Epithelial cell of proximal tubule (primary cell): ENCODE results near the gene FAS. TPM values are rescaled to one million over a fixed set of nuclear protein-coding genes. Genes with fewer than 3 reads are reported as not detected.

Experiments used
- DNase-seq: peaks from one replicate; pipeline ENCODE4 v3.0.0-alpha.2; 2011; ENCODE audit warnings: low read depth
- H3K4me3 ChIP-seq: 2 replicates; pipeline ENCODE4 v1.5.1; 2011; ENCODE audit warnings: low read depth, mild to moderate bottlenecking, low read length
- CTCF ChIP-seq: conservative IDR thresholded peaks from 2 replicates; pipeline ENCODE4 v1.5.1; 2012; ENCODE audit warnings: low read depth, mild to moderate bottlenecking, low read length
- total RNA-seq: library from RNA; depleted of rRNA; stranded (reverse); fragments of >200 nt; gene quantifications from 2 replicates; pipeline ENCODE4 v1.2.3, GENCODE V29; 2015

FAS gene
- total RNA-seq, 1 donor from 2014 or later: 52.5 TPM

- TF ChIP-seq CTCF: no peak
- DNase-seq: no peak
- H3K4me3 ChIP-seq: no peak overlapping the region
These were observed 31.9 kb upstream of the FAS start for GRCh38 chr10:88958721-88959120.

DNA sequence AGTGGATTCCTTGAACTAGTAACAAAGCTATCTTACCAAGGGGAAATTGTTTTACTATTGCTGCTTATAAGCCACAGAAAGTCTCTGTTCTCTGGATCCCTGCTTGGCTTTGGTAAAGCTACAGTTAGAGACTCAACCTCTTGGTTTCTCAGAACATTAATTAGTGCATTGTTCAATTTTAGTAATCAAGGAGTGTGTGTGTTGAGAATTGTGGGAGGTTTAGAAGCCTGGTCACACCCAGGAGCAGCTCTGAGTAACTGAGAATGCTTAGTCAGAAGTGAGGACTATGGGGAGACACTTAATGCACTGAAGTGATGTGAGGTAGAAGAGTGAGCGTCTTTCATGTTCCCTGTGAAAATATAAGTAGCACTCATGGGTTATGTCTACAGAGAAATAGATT is 29.8 kb upstream of the FAS start:
- DNase-seq: no peak
- no peak for TF ChIP-seq CTCF
- H3K4me3 ChIP-seq: no peak overlapping the region

- no peak for DNase-seq
- TF ChIP-seq CTCF: no peak
- H3K4me3 ChIP-seq: no peak overlapping the region
These were observed 29.3 kb upstream of the FAS start for GRCh38 chr10:88961266-88961665.

DNA sequence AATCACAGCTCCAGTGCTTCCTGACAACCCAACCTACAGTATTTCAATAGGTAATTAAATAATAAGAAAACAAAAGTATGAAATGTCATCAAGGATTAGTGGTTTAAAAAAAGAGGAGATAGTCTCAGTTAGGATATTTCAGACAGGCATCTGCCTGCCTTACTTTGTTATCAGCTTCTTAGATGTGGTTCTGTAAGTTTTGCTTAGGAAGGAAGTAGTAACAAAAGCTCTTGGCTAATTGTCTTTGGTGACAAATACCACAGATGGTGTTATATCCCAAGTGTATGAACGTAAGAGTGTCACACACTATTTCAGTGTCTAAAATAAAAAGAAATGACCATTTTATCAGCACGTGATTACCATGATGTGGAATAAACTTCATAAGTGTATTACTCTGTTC is 28.3 kb upstream of the FAS start:
- no peak for DNase-seq
- TF ChIP-seq CTCF: no peak
- no peak overlapping the region for H3K4me3 ChIP-seq

DNA sequence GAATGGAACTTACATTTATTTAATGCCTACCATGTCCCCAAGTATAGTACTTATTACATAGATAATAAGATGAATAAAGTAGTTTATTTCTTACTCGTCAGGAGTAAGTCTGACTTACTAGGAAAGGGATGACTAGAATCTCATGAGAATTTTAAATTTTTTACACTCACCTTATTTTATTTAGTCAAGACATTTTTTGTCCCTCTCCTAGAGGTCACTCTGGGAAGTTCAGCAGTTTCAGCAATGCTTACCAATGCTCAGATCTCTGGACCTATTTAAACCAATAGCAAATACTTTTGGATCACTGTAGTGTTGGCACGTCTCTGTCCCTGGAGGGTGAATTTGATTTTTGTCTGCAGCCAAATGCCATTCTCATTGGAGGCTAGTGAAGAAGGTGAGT is 27.3 kb upstream of the FAS start:
- peak; percentile 19 for TF ChIP-seq CTCF
- DNase-seq: no peak

DNA sequence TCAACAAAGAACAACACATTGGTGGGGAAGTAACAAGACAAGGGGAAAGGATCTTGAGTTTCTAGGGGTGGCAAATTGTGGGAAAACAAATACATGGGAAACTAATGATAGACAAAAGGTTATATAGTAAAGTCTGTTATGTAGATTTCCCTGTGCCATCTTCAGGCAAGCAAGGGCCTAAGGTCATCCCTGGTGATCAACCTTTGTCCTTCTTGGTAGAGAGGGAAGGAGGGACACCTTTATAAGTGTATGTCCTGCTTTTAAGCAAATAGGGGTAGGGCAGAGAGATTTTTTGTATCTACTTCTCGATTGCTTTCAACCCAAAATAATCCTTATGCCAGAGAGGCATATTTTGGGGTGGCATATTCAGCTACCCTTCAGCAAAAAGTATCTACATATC is 26.2 kb upstream of the FAS start:
- DNase-seq: no peak
- no peak for TF ChIP-seq CTCF
- H3K4me3 ChIP-seq: no peak overlapping the region

More for the DNA sequence above, 27.3 kb upstream of the FAS start:
- no peak overlapping the region for H3K4me3 ChIP-seq

DNA sequence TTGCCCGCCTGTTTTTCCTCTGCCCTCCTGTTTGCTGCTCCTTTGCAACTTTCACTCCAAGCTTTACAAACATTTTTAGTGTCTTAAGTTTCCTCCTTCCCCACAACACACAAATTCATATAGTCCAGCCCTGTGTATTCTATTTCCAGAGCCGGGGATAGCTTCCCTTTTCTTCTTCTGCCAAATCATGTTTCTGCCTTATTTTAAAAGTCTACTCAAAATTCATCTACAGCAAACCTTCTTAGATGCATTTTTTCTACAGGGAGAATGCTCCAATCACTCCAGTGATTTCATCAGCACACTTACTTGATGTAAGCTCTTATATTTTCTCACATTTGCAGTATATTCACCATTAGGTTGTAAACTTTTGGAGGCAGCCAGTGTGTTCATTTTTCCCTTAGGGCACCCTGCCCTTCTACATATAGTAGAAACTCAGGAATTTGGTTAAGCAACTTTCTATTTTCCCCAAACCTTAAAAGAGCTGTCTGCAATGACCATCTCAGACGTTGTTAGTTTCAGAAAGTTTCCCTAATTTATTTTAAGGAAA is 25.7 kb upstream of the FAS start:
- no peak for DNase-seq
- no peak for TF ChIP-seq CTCF
- no peak overlapping the region for H3K4me3 ChIP-seq
